IMR-90 (cell line): Measurements from ENCODE around the gene MAP1LC3B2. TPM values are rescaled to one million over a fixed set of nuclear protein-coding genes. Genes with fewer than 3 reads are reported as not detected.

ENCODE experiments used
- ATAC-seq: fragments of 200-7000 bp; cut with Tn5 transposase; 2 replicates; pipeline ENCODE4 v1.9.1; 2020; ENCODE audit warnings: low read depth, mild to moderate bottlenecking, moderate library complexity
- BruUV-seq: library from RNA; stranded (reverse); fragments of 400-500 nt; replicated peaks from 2 replicates; lab custom pipeline; 2021; lab: Mats Ljungman, UMichigan
- CTCF ChIA-PET: fragments of 300-600 bp; formaldehyde crosslinking; extraction: SDS; loops from one replicate; lab custom pipeline; 2021; ENCODE audit warnings: antibody characterized with exemption; lab: Yijun Ruan, JAX
- POLR2A ChIA-PET: fragments of 300-600 bp; sonication (Branson Sonifier 250); formaldehyde crosslinking; loops from one replicate; lab custom pipeline; 2022; ENCODE audit warnings: antibody characterized with exemption; ENCODE audit not compliant: unreplicated experiment; lab: Charles Lee
- DNase-seq: peaks from one replicate; pipeline ENCODE4 v3.0.0; 2013
- H2AFZ ChIP-seq: replicated peaks from 2 replicates; pipeline ENCODE3; 2013; ENCODE audit warnings: low read length, mild to moderate bottlenecking; ENCODE audit not compliant: poor library complexity
- H2AK5ac ChIP-seq: 2 replicates; pipeline ENCODE4 v1.6.1; 2013; ENCODE audit warnings: low read depth, low read length, inconsistent platforms
- H2AK9ac ChIP-seq: replicated peaks from 2 replicates; pipeline ENCODE3; 2013; ENCODE audit warnings: mild to moderate bottlenecking, low read depth, low read length, moderate library complexity; ENCODE audit not compliant: poor library complexity
- H2BK120ac ChIP-seq: 2 replicates; pipeline ENCODE4 v1.6.1; 2013; ENCODE audit warnings: low read depth, low read length, inconsistent platforms
- H2BK15ac ChIP-seq: 3 replicates; pipeline ENCODE4 v1.6.1; 2013; ENCODE audit warnings: low read depth, low read length, inconsistent platforms
- H2BK20ac ChIP-seq: 2 replicates; pipeline ENCODE4 v1.6.1; 2013; ENCODE audit warnings: low read depth, mild to moderate bottlenecking, inconsistent platforms, low read length, moderate library complexity
- H2BK5ac ChIP-seq: 2 replicates; pipeline ENCODE4 v1.6.1; 2013; ENCODE audit warnings: mild to moderate bottlenecking, low read depth, low read length, inconsistent platforms; ENCODE audit not compliant: poor library complexity, severe bottlenecking
- H3K14ac ChIP-seq: replicated peaks from 2 replicates; pipeline ENCODE4 v1.6.1; 2013; ENCODE audit warnings: low read depth, low read length, inconsistent platforms
- H3K18ac ChIP-seq: 2 replicates; pipeline ENCODE4 v1.6.1; 2013; ENCODE audit warnings: low read depth, low read length, control low read depth
- H3K23ac ChIP-seq: 2 replicates; pipeline ENCODE4 v1.6.1; 2013; ENCODE audit warnings: low read depth, low read length, inconsistent platforms
- H3K27ac ChIP-seq: 2 replicates; pipeline ENCODE4 v1.5.1; 2013; ENCODE audit warnings: mild to moderate bottlenecking, control low read depth, low read length; ENCODE audit not compliant: insufficient read depth
- H3K27me3 ChIP-seq: 2 replicates; pipeline ENCODE4 v1.6.1; 2013; ENCODE audit warnings: low read length; ENCODE audit not compliant: control insufficient read depth, insufficient read depth
- H3K36me3 ChIP-seq: 2 replicates; pipeline ENCODE4 v1.6.1; 2013; ENCODE audit warnings: low read length, mixed read lengths; ENCODE audit not compliant: control insufficient read depth, insufficient read depth
- H3K4ac ChIP-seq: 2 replicates; pipeline ENCODE4 v1.6.1; 2013; ENCODE audit warnings: low read depth, low read length, inconsistent platforms
- H3K4me1 ChIP-seq: 2 replicates; pipeline ENCODE4 v1.6.1; 2013; ENCODE audit warnings: low read length, mixed read lengths; ENCODE audit not compliant: control insufficient read depth, insufficient read depth
- H3K4me2 ChIP-seq: 2 replicates; pipeline ENCODE4 v1.6.1; 2013; ENCODE audit warnings: low read depth, mild to moderate bottlenecking, control low read depth, low read length, moderate library complexity
- H3K4me3 ChIP-seq: 2 replicates; pipeline ENCODE4 v1.5.1; 2013; ENCODE audit warnings: low read depth, mild to moderate bottlenecking, control low read depth, low read length, moderate library complexity; ENCODE audit not compliant: insufficient read depth
- H3K56ac ChIP-seq: 2 replicates; pipeline ENCODE4 v1.6.1; 2013; ENCODE audit warnings: low read length, inconsistent platforms; ENCODE audit not compliant: insufficient read depth; ENCODE audit errors: extremely low read depth
- H3K79me1 ChIP-seq, 2 experiments: 2 replicates each; pipeline ENCODE4 v1.6.1; 2013; ENCODE audit warnings: low read length in 2 of 2, inconsistent platforms in 1 of 2, low read depth in 1 of 2
- H3K9ac ChIP-seq: 2 replicates; pipeline ENCODE4 v1.6.1; 2013; ENCODE audit warnings: low read depth, low read length, control low read depth
- H3K9me1 ChIP-seq: 2 replicates; pipeline ENCODE4 v1.6.1; 2013; ENCODE audit warnings: low read length, inconsistent platforms; ENCODE audit not compliant: insufficient read depth
- H3K9me3 ChIP-seq: 2 replicates; pipeline ENCODE4 v1.6.1; 2013; ENCODE audit warnings: low read length; ENCODE audit not compliant: control insufficient read depth, insufficient read depth
- H4K20me1 ChIP-seq: 2 replicates; pipeline ENCODE4 v1.6.1; 2013; ENCODE audit warnings: low read length, inconsistent platforms; ENCODE audit not compliant: insufficient read depth
- H4K5ac ChIP-seq: 2 replicates; pipeline ENCODE4 v1.6.1; 2013; ENCODE audit warnings: mild to moderate bottlenecking, low read depth, low read length, control low read depth
- H4K8ac ChIP-seq, 2 experiments: 2 replicates each; pipeline ENCODE4 v1.6.1; 2013; ENCODE audit warnings: low read depth in 2 of 2, low read length in 2 of 2, control low read depth in 1 of 2, inconsistent platforms in 1 of 2
- H4K91ac ChIP-seq: 2 replicates; pipeline ENCODE4 v1.6.1; 2013; ENCODE audit warnings: low read depth, low read length, inconsistent platforms; ENCODE audit not compliant: insufficient read depth
- CEBPB ChIP-seq: IDR thresholded peaks from 2 replicates; pipeline ENCODE4 v1.6.1; 2012; ENCODE audit warnings: low read depth, low read length, improper control_type of control experiment
- FOS ChIP-seq: fragments of 150-350 bp; IDR thresholded peaks from 2 replicates; pipeline ENCODE4 v1.6.1; 2016; ENCODE audit warnings: low read depth, low read length
- MAZ ChIP-seq: IDR thresholded peaks from 2 replicates; pipeline ENCODE4 v1.6.1; 2012; ENCODE audit warnings: low read depth, mild to moderate bottlenecking, low read length, improper control_type of control experiment, moderate library complexity, borderline replicate concordance
- NFE2L2 ChIP-seq: fragments of 150-350 bp; IDR thresholded peaks from 2 replicates; pipeline ENCODE4 v1.6.1; 2016; ENCODE audit warnings: low read depth, mild to moderate bottlenecking, low read length
- RFX5 ChIP-seq: IDR thresholded peaks from 2 replicates; pipeline ENCODE4 v1.8.0; 2012; ENCODE audit warnings: low read depth, mild to moderate bottlenecking, low read length, moderate library complexity
- SMC3 ChIP-seq: fragments of 150-350 bp; IDR thresholded peaks from 2 replicates; pipeline ENCODE4 v1.6.1; 2016; ENCODE audit warnings: low read depth, mild to moderate bottlenecking, antibody characterized with exemption, low read length, moderate library complexity
- WGBS, 2 experiments: methylation state at CpG; one replicate each; pipeline versions ENCODE4 v1.1.5 to v1.1.7; 2013; ENCODE audit warnings: missing lambda C conversion rate in 2 of 2; ENCODE audit not compliant: insufficient read length in 1 of 2; ENCODE audit errors: extremely low coverage in 2 of 2; 5-methylcytosine and 5-hydroxymethylcytosine counted together
- dilution Hi-C: fragments of 300-500 bp; cut with HindIII; formaldehyde crosslinking; loops from one replicate; pipeline ENCODE4 v1.14.3; 2018; ENCODE audit warnings: low sequenced_read_pairs; ENCODE audit not compliant: unreplicated experiment
- in situ Hi-C: fragments of 300-500 bp; cut with MboI; formaldehyde crosslinking; loops from 3 replicates; pipeline ENCODE4 v1.14.3; 2019; ENCODE audit warnings: low sequenced_read_pairs, inconsistent platforms, mixed read lengths
- intact Hi-C: fragments of 100-400 bp; cut with micrococcal nuclease; formaldehyde crosslinking; loops from 2 replicates; pipeline ENCODE4 v1.10.0; 2022
- polyA plus RNA-seq, 3 experiments: library from polyadenylated mRNA; depleted of rRNA; stranded (reverse); fragments of >200 nt; gene quantifications; 2 replicates each; pipeline ENCODE4 v1.2.3, GENCODE V29; 2012; ENCODE audit warnings: low replicate concordance in 1 of 3
- total RNA-seq: library from RNA; depleted of rRNA; stranded (reverse); fragments of >200 nt; gene quantifications from 2 replicates; pipeline ENCODE4 v1.2.3, GENCODE V29; 2012
- TF ChIP-seq, protein P1 (sequence below): fragments of 150-350 bp; IDR thresholded peaks from 2 replicates; pipeline ENCODE4 v1.6.1; 2016; ENCODE audit warnings: low read depth, mild to moderate bottlenecking, low read length, moderate library complexity, borderline replicate concordance

MAP1LC3B2 gene
- total and polyA plus RNA-seq, 2 of the 4 experiments (the other 2 are of a cell fraction): 1.4 TPM; not detected in 1

DNA sequence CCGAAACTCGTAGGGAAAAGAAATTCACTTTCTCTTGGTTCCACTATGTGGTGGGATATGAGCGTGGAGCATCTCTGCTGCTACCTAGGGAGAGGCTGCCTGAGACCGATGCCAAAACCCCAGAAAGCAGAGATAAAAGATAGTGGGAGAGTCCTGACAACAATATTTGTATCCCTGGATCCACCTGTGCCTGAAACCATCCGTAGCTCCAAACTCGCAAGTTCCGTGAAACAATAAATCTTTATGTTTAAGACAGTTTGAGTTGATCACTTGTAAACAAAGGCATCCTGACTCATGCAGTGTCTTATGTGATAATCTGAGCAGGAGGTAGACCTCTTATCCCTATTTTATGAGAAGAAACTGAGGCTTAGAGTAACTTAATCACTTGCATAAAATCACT, 2.9 kb downstream of the MAP1LC3B2 start:
- H3K27ac ChIP-seq: no peak overlapping the region
- in situ Hi-C loops: no loop called here
- WGBS, 2 experiments: 80% methylated on average over 1 of the region's 7 CpGs; no CpG with 5 or more reads in 1 of the 2 experiments

More for the DNA sequence above, 2.9 kb downstream of the MAP1LC3B2 start:
- no peak overlapping the region for H4K91ac ChIP-seq
- TF ChIP-seq SMC3: no peak
- TF ChIP-seq NFE2L2: no peak
- TF ChIP-seq, protein P1, sequence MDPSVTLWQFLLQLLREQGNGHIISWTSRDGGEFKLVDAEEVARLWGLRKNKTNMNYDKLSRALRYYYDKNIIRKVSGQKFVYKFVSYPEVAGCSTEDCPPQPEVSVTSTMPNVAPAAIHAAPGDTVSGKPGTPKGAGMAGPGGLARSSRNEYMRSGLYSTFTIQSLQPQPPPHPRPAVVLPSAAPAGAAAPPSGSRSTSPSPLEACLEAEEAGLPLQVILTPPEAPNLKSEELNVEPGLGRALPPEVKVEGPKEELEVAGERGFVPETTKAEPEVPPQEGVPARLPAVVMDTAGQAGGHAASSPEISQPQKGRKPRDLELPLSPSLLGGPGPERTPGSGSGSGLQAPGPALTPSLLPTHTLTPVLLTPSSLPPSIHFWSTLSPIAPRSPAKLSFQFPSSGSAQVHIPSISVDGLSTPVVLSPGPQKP: no peak
- no peak for TF ChIP-seq RFX5
- no peak for TF ChIP-seq CEBPB
- no peak for TF ChIP-seq FOS
- no peak for TF ChIP-seq MAZ
- no peak overlapping the region for H3K4ac ChIP-seq
- H3K4me3 ChIP-seq: no peak overlapping the region
- H3K9ac ChIP-seq: no peak overlapping the region
- no peaks in the 10 kb centered on the region; the same call in 1 of the 2 replicates for H3K9me3 ChIP-seq
- H2AK5ac ChIP-seq: no peak overlapping the region
- no peak overlapping the region for H3K18ac ChIP-seq
- H3K27me3 ChIP-seq: no peaks in the 10 kb centered on the region; the same call in 1 of the 2 replicates
- ATAC-seq: no peak
- no peak for DNase-seq
- H3K4me2 ChIP-seq: no peak overlapping the region
- no peak overlapping the region for H3K23ac ChIP-seq
- no peak overlapping the region for H4K5ac ChIP-seq
- no peak overlapping the region for H2BK20ac ChIP-seq
- H3K79me1 ChIP-seq: no peaks in the 10 kb centered on the region
- no peak overlapping the region for H2BK15ac ChIP-seq
- intact Hi-C loops (no loop called here), dilution Hi-C loops (no loop called here)
- peaks cover 2% of the 10 kb centered on the region; the same call in 1 of the 2 replicates for H3K4me1 ChIP-seq
- no TSS peak for BruUV-seq
- H2AK9ac ChIP-seq: no peak overlapping the region
- POLR2A ChIA-PET: no interaction called here
- H2AFZ ChIP-seq: peak overlapping the region; percentile 18
- CTCF ChIA-PET: interaction anchor here (0.6 to 0.7 kb wide), 2 partner anchors 12 to 81 kb away, joined by 3 read pairs; no protein-coding TSS in a partner anchor
- H2BK120ac ChIP-seq: no peak overlapping the region
- H3K9me1 ChIP-seq: no peaks in the 10 kb centered on the region
- H4K8ac ChIP-seq: no peak overlapping the region
- no peaks in the 10 kb centered on the region for H4K20me1 ChIP-seq
- no peaks in the 10 kb centered on the region for H3K36me3 ChIP-seq
- no peak overlapping the region for H3K14ac ChIP-seq
- no peak overlapping the region for H3K56ac ChIP-seq
- H2BK5ac ChIP-seq: no peak overlapping the region
